Activated naive CD4-positive, alpha-beta T cell treated with anti-CD3 and anti-CD28 coated beads, Interleukin-2, amount 50 U/mL, for 16 hours (primary cell): ENCODE data around the gene LRP1-AS.
A peak's percentile ranks its signal among the peaks of the same experiment; 100 is the strongest.

Experiments used
- DNase-seq: peaks from one replicate; pipeline ENCODE4 v3.0.0-alpha.2; 2020

The LRP1-AS gene

DNA sequence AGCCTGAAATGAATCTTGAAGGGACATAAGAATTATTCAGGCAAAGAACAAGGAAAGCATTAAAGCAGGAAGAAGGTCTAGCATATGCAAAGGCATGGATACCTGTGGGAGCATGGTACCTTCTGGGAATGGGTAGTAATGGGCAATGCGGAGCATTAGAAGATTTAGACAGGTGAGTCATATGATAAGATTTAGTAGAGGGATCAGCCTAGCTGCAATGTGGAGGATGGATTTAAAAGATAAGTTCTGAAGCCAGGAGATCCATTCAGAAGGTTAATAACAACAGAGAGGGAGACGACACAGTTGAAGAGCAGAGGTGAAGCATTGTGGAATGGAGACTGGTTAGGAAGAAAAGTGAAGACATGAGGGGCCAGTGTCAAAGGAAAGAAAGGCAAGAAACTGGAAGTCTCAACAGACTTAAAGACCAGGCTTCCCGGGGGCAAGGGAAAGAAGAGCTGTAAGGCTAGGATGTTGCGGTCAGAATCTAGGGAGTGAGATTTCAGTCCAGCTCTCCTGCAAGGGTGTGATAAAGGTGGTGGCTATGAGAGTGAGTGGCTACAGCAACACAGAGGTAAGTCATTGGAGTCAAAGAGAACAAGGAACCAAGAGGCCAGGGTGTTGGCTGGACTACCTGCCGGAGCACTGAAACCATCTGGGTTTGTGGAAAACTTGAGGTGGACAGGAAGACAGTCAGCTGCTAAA is 30.7 kb downstream of the LRP1-AS start:
- no peak for DNase-seq

DNA sequence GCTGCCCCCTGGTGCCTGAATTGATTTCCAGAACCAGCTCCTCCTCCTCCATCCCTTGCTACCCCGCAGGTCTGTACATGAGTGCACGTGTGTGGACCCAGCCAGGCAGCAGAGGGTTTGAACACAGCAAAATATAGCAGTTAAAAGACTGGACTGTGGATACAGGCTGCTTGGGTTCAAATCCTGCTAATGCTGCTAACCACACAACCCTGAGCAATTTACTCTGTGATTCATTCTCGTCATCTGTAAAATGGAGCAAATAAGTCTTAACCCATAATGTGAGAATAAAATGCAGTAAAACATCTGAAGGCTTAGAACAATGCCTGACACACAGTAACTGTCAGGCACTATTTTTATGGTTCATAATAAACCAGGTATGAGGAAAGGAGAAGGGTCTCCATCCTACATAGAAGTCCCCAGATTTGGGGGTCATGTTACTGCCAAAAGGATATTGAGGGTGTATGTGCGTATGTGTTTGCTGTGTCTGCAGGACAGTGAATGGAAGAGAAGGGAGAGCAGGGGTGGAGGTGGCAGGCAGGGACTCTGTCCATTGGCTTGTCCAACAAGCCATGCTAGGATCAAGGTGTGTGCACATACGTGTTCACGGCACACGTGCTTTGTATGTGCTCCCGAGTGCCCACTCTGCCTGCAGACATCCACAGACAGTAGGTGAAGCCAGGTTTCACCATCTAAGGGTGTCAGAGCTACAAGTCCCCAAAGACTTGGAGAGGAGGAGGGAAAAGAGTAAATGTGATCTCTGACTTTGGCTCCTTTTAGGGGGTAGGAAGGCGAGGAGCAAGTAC is 34.7 kb downstream of the LRP1-AS start:
- DNase-seq = no peak

DNA sequence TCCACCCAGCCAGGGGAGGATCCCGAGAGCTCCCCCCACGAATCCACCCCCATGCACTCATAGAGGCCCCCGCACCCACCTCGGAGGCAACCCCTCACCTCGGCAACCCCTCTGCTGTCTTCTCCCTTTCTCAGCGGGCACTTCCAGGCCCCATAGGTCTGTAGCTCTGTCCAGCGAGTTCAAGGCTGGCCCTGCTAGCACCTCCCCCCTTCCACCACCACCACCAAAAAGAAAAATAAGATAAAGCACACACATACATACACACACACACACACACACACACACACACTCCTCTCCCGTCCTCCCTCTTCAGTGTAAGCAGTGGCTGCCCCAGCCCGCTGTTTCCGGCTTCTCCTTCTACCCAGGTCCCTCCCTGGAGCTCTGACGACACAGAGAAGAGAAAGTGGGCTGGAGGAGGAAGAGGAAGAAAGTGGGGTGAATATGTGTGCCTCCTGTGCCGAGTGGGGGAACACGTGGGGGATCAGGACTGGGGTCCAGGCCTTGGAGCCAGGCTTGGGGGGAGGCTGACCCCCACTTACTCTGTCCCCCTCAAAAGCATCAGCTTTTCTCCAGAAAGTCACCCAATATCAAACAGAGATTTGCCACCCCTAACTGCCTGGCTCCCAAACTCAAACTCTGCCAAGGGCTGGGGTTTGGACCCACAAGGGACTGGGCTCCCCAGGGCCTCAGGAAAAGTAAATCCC is 36.2 kb downstream of the LRP1-AS start, which contains the start of gene STAT6:
Gene STAT6, minus strand, starts transcription at position 332 of the 704 bp plus-strand sequence. CDS start 3,084 bp downstream, outside the sequence.
- peak; percentile 78 for DNase-seq

GRCh38 chr12:57110104-57111030 is 37.1 kb downstream of the LRP1-AS start:
- DNase-seq = peak; percentile 82

DNA sequence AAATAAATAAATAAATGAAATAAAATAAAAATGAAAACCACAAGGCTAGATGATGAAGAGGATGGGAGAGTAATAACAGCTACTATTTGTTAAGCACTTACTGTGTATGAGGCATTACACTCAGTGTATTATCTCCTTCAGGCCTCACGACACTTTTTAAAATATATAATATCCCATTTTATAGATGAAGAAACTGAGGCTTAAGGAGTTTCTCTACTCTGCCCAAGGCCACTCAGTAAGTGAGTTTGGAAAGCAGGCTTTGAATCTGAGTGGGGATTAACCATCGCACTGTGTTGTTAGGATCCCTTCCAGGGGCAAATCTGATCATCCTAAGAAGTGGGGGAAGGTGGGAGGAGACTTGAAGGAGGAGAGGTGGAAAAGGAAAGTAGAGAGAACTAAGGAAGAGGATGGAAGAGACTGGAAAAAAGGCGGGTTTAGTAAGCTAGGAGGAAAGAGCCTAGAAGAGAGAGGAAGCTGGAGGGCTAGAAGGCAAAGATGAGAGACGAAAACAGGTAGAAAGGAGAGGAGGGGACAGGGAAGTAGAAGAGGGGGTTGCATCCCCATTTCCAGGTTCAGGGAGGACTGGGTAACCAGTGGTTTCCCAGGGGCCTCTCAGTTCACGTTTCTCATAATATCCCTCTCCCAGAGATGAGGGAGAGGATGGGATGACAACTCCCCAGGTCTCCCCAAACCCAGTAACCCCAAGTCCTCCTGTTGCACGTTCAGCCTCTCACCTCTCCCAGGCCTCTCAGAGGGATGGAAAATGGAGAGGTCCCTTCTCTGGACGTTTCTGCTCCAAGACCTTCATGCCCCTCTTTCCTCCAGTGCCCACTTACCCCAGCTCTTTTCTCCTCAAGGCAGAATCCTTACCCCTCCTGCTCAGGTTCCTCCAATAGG is 38.0 kb downstream of the LRP1-AS start:
- DNase-seq = no peak

DNA sequence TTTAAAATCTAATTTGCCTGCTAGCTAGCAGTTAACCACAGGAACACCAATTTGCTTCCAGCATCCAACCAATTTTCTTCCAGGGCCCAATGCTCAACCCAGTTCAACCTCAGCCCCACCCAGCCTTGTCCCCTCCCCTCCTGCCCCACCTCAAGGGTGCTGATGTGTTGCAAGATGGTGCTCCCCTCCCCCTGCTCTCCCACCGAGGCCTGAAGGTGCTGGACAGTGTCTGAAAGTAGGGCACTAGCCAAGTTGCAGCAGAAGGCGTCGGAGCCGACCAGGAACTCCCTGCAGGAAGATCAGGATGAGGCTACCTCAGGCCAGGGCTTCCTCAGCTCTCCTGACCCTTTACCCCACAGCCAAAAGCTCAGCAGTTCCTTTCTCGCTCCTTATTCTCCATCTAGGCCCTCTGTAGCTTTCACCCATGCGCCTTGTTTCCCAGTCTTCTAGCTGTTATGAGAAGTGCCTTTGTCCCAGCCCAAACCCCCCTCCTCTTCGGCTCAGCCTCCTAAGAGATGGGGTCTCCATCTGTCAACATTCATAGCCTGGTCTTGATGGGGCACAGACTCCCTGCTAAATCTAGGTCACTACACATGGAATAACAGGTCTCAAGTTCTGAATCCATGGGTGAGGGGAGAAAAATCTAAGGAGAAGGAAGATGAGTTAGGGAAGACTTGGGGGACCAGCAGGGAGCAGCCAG is 39.8 kb downstream of the LRP1-AS start:
- DNase-seq = no peak

GRCh38 chr12:57106021-57106708 is 41.3 kb downstream of the LRP1-AS start:
- DNase-seq = no peak

DNA sequence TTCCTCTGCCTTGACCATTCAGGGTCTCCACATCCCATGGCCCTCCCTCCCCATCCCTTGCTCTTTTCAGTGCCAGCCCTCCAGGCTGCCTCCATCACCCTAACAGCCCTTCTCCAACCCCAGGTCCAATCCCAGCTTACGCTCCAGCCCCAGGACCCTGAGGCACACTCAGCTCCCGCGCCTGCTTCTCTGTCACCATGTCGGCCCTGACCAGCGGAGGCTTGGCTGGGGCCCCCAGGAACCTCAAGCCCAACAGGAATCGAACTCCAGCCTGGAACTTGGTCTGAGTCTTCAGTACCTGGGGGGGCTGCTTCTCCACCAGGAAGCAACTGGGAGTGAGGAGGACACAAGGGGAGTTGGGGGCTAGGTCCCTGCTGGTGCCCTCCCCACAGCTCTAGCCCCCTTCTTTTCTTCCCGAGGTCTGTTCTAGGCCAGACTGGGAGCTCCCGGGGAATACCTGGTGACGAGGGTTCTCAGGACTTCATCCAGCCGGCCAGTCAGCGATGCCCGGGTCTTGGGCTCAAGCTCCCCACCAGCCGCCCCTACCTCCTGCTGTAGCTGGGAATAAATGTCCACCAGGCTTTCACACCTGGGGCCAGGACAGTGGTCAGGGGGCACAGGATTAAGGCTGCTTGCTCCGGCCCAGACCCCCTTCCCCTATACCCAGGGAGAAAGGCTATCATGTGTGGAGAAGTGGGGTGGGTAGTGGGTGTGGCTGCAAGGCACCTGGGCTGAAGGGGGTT is 42.2 kb downstream of the LRP1-AS start:
- DNase-seq = no peak

GRCh38 chr12:57104292-57104910 is 43.0 kb downstream of the LRP1-AS start:
- no peak for DNase-seq

DNA sequence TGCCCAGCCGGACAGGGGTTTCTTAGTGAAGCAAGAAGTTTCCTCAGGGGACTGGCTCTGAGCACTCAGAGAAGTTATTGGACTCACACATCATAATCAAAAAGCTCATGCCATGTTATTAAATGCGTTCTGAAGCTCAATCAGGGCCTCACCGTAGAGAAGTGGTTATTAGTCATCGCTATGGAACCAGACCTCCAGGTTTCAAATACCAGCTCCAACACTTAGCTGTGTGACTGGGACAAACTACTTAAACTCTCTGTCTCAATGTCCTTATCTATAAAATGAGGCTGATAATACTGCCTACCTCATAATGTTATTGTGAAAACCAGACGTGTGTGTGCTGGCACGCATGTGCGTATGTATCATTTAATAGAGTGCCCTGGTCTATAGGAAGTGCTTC is 43.6 kb downstream of the LRP1-AS start:
- no peak for DNase-seq

- DNase-seq = no peak
These were observed 45.3 kb downstream of the LRP1-AS start for GRCh38 chr12:57101892-57102695.

DNA sequence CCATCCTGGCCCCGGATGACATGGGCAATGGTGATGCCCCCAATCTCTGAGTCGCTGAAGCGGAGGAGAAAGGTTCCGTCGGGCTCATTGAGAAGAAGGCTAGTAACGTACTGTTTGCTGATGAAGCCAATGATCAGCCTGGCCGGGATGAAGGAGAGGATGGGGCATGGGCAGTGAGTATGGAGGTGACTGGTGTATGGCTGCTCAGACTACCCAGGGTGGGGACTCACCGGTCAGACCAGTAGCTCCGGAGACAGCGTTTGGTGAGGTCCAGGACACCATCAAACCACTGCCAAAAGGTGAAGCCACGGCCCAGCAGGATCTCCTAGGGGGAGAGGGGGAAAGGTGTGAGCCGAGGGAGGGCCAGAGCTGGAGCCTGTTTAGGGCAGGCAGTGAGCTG is 47.7 kb downstream of the LRP1-AS start:
- DNase-seq = no peak

- DNase-seq = no peak
These were observed 48.2 kb downstream of the LRP1-AS start for GRCh38 chr12:57099047-57099714.

DNA sequence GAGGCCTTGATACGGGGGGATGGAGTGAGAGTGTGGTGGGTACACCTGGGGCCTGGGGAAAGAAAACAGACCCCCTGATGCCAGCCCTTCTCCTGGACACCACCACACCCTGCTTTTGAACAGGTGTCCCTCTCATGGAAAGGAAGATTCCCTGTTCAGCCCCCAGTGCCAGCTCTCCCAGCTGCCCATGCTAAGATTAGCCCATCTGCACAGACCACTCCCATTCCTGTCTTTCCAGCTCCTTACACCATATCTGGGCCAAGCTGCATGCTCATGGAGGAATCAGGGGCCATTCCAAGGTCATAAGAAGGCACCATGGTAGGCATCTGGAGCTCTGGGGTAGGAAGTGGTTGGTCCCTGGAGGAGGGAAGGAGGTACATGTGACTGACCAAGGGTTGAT is 48.9 kb downstream of the LRP1-AS start:
- no peak for DNase-seq

DNA sequence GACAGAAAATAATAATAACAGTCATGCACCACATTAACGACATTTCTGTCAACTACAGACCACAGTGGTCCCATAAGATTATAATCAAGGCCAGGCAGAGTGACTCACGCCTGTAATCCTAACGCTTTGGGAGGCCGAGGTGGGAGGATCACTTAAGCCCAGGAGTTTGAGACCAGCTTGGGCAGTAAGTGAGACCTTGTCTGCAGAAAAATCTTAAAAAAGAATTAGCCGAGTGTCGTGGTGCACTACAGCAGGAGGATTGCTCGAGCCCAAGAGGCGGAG is 49.9 kb downstream of the LRP1-AS start:
- DNase-seq = no peak

DNA sequence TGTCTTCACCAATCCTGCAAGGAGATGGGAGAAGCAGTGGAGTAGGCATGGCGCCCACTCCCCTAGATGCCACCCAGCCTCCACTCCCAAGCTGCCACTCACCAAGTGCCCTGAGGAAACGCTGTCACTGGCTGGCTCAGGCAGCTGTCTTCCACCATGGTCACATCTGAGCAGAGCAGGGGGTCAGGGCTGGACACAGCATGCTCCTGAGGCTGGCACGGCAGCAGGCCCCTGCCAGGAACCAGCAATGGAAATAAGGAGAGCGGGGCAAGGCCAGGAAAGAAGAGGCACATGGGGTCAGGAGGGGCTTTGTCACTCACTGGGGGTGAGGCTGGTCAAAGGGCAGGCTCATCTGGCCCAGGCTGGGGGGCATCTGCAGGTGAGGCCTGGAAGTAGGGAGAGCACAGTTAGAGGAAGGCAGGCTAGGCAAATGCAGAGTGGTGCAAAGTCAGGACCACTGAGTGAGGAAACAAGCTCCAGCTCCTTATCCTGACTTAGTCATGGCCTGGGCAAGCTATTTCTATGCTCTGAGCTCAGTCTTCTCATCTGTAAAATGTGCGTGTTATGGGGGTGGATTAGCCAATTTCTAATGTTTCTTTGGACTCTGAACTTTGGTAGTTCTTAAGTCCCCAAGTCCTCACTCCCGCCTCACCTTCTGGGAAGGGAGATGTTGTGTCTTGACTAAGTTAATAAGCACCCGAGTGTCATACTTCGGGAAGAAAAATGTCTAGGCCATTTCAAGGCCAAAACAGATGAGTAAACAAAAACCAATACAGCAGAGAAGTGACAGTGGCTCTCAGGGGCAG is 50.5 kb downstream of the LRP1-AS start:
- no peak for DNase-seq

DNA sequence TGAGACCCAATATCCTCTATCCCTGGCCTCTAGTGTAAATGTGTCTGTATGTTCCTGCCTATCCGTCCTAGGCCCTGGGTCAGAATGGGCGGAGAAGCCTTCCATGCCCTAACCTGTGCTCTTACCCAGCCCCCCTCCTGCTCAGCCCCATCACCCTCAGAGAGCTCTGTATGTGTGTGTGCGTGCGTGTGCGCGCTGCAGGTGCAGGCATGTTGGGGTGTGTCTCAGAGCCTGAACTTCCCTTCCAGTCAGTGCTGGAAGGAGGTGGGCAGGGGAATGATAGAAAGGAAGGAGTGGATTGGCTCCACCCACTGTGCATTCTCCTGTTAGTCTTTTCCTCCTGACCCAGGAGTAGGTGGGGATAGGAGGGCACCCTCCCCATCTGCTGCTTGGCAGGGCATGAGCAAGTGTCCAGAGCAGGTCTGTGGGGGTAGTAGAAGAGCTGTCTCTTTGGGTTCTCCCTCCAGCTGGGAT is 51.3 kb downstream of the LRP1-AS start:
- no peak for DNase-seq
